ENCODE data around the gene GRPEL2. TPM values are rescaled to one million over a fixed set of nuclear protein-coding genes. Genes with fewer than 3 reads are reported as not detected.

The GRPEL2 gene
- total and polyA plus RNA-seq, 7 experiments from 2014 or later, result 5.9 to 40.1 (median 13.4) TPM

- Histone ChIP-seq H3K36me3 (ENCODE audit: control insufficient read depth in 2 of 3, insufficient read depth in 3 of 3, low read length in 3 of 3) (no peaks in the 10 kb centered on the region), H3K4me3 (ENCODE audit: low read length) (no peak overlapping the region), H3K27ac (ENCODE audit: low read depth, low read length) (no peak overlapping the region), H3K27me3 (ENCODE audit: control insufficient read depth in 2 of 2, insufficient read depth in 2 of 2, low read length in 2 of 2) (no peaks in the 10 kb centered on the region), H3K9me3 (ENCODE audit: control insufficient read depth in 2 of 3, low read length in 3 of 3) (no peaks in the 10 kb centered on the region), H3K4me1 (ENCODE audit: control insufficient read depth in 2 of 2, insufficient read depth in 2 of 2, low read length in 2 of 2) (no peaks in the 10 kb centered on the region)
- intact Hi-C loops (cut with micrococcal nuclease), result no loop called here
- DNase-seq, result no peak
- CTCF ChIA-PET, result interaction anchor here (2.7 to 3.5 kb wide), 2 partner anchors 10 to 44 kb away, joined by 13 to 18 read pairs; no protein-coding TSS in a partner anchor
- H3K9me3 Mint-ChIP-seq, result peaks cover 0 to 7% (median 0%) of the 10 kb centered on the region in 11 donors
- peaks cover 0 to 23% (median 7%) of the 10 kb centered on the region in 5 donors for H3K36me3 Mint-ChIP-seq
- H3K4me3 Mint-ChIP-seq, result no peak overlapping the region
- H3K4me1 Mint-ChIP-seq, result peaks cover 0 to 4% (median 0%) of the 10 kb centered on the region in 7 donors
- no peak overlapping the region for H3K27ac Mint-ChIP-seq
- no peak for ATAC-seq
- POLR2A ChIA-PET, result interaction anchor here (0.6 to 2.0 kb wide), 3 partner anchors 18 to 227 kb away, joined by 3 to 6 read pairs (median 4); partner anchors contain the start of gene CSNK1A1
- H3K27me3 Mint-ChIP-seq, result no peaks in the 10 kb centered on the region
Observed at GRCh38 chr5:149324641-149325040, 20.7 kb upstream of the GRPEL2 start.

GRCh38 chr5:149325166-149325735, 20.0 kb upstream of the GRPEL2 start:
- CTCF ChIA-PET, result interaction anchor here (1.5 to 3.5 kb wide), 3 partner anchors 10 to 47 kb away, joined by 6 to 18 read pairs (median 13); no protein-coding TSS in a partner anchor
- Mint-ChIP-seq H3K27me3 (no peaks in the 10 kb centered on the region), H3K36me3 (peaks cover 0 to 20% (median 7%) of the 10 kb centered on the region in 5 donors), H3K27ac (no peak overlapping the region), H3K4me1 (peaks cover 0 to 4% (median 0%) of the 10 kb centered on the region in 7 donors), H3K9me3 (peaks cover 0 to 7% (median 0%) of the 10 kb centered on the region in 11 donors), H3K4me3 (no peak overlapping the region)
- POLR2A ChIA-PET, result interaction anchor here (0.6 to 1.1 kb wide), 2 partner anchors 18 to 43 kb away, joined by 3 read pairs; no protein-coding TSS in a partner anchor
- Histone ChIP-seq H3K4me3 (ENCODE audit: low read length) (no peak overlapping the region), H3K4me1 (ENCODE audit: control insufficient read depth in 2 of 2, insufficient read depth in 2 of 2, low read length in 2 of 2) (no peaks in the 10 kb centered on the region), H3K36me3 (ENCODE audit: control insufficient read depth in 2 of 3, insufficient read depth in 3 of 3, low read length in 3 of 3) (no peaks in the 10 kb centered on the region), H3K27me3 (ENCODE audit: control insufficient read depth in 2 of 2, insufficient read depth in 2 of 2, low read length in 2 of 2) (no peaks in the 10 kb centered on the region), H3K27ac (ENCODE audit: low read depth, low read length) (no peak overlapping the region), H3K9me3 (ENCODE audit: control insufficient read depth in 2 of 3, low read length in 3 of 3) (no peaks in the 10 kb centered on the region)
- ATAC-seq (no peak), DNase-seq (no peak)
- intact Hi-C loops (cut with micrococcal nuclease), result no loop called here

- Histone ChIP-seq H3K27ac (ENCODE audit: low read depth, low read length) (no peak overlapping the region), H3K36me3 (ENCODE audit: control insufficient read depth in 2 of 3, insufficient read depth in 3 of 3, low read length in 3 of 3) (no peaks in the 10 kb centered on the region), H3K4me3 (ENCODE audit: low read length) (no peak overlapping the region), H3K9me3 (ENCODE audit: control insufficient read depth in 2 of 3, low read length in 3 of 3) (no peaks in the 10 kb centered on the region), H3K4me1 (ENCODE audit: control insufficient read depth in 2 of 2, insufficient read depth in 2 of 2, low read length in 2 of 2) (no peaks in the 10 kb centered on the region), H3K27me3 (ENCODE audit: control insufficient read depth in 2 of 2, insufficient read depth in 2 of 2, low read length in 2 of 2) (no peaks in the 10 kb centered on the region)
- intact Hi-C loops (cut with micrococcal nuclease), result no loop called here
- H3K4me1 Mint-ChIP-seq, result peaks cover 0 to 4% (median 0%) of the 10 kb centered on the region in 7 donors
- peaks cover 0 to 20% (median 7%) of the 10 kb centered on the region in 5 donors for H3K36me3 Mint-ChIP-seq
- H3K27me3 Mint-ChIP-seq, result no peaks in the 10 kb centered on the region
- POLR2A ChIA-PET, result interaction anchor here (1.1 to 2.0 kb wide), 2 partner anchors 20 to 42 kb away, joined by 3 to 6 read pairs; no protein-coding TSS in a partner anchor
- DNase-seq (no peak), ATAC-seq (no peak)
- H3K4me3 Mint-ChIP-seq, result no peak overlapping the region
- CTCF ChIA-PET, result interaction anchor here (1.5 to 3.5 kb wide), 3 partner anchors 11 to 46 kb away, joined by 6 to 18 read pairs (median 13); no protein-coding TSS in a partner anchor
- no peak overlapping the region for H3K27ac Mint-ChIP-seq
- H3K9me3 Mint-ChIP-seq, result peaks cover 0 to 7% (median 0%) of the 10 kb centered on the region in 11 donors
Observed at GRCh38 chr5:149325894-149326293, 19.4 kb upstream of the GRPEL2 start.

- POLR2A ChIA-PET, result interaction anchor here (0.5 to 2.0 kb wide), 2 partner anchors 20 to 1307 kb away, joined by 4 to 6 read pairs; no protein-coding TSS in a partner anchor
Observed at GRCh38 chr5:149326611-149327010, 18.7 kb upstream of the GRPEL2 start.

GRCh38 chr5:149328177-149328576, 17.1 kb upstream of the GRPEL2 start:
- Histone ChIP-seq H3K4me1 (ENCODE audit: control insufficient read depth in 2 of 2, insufficient read depth in 2 of 2, low read length in 2 of 2) (no peaks in the 10 kb centered on the region), H3K27ac (ENCODE audit: low read depth, low read length) (no peak overlapping the region), H3K36me3 (ENCODE audit: control insufficient read depth in 2 of 3, insufficient read depth in 3 of 3, low read length in 3 of 3) (no peaks in the 10 kb centered on the region), H3K27me3 (ENCODE audit: control insufficient read depth in 2 of 2, insufficient read depth in 2 of 2, low read length in 2 of 2) (no peaks in the 10 kb centered on the region), H3K9me3 (ENCODE audit: control insufficient read depth in 2 of 3, low read length in 3 of 3) (no peaks in the 10 kb centered on the region), H3K4me3 (ENCODE audit: low read length) (no peak overlapping the region)
- ATAC-seq (no peak), DNase-seq (no peak)
- intact Hi-C loops (cut with micrococcal nuclease), result no loop called here
- Mint-ChIP-seq H3K27me3 (no peaks in the 10 kb centered on the region), H3K4me1 (peaks cover 0 to 2% (median 0%) of the 10 kb centered on the region in 7 donors), H3K9me3 (peaks cover 0 to 7% (median 0%) of the 10 kb centered on the region in 11 donors), H3K36me3 (peaks cover 0 to 23% (median 7%) of the 10 kb centered on the region in 5 donors), H3K4me3 (no peak overlapping the region), H3K27ac (no peak overlapping the region)
- POLR2A ChIA-PET, result interaction anchor here (0.7 to 2.0 kb wide), 3 partner anchors 9 to 25 kb away, joined by 3 to 6 read pairs (median 4); no protein-coding TSS in a partner anchor
- CTCF ChIA-PET, result interaction anchor here (0.7 to 1.8 kb wide), 4 partner anchors 17 to 107 kb away, joined by 3 to 5 read pairs (median 4); partner anchors contain the start of gene GRPEL2

More at GRCh38 chr5:149326611-149327010, 18.7 kb upstream of the GRPEL2 start:
- H3K9me3 Mint-ChIP-seq, result peaks cover 0 to 7% (median 0%) of the 10 kb centered on the region in 11 donors
- H3K27ac ChIP-seq (ENCODE audit: low read depth, low read length), result no peak overlapping the region
- H3K9me3 ChIP-seq (ENCODE audit: control insufficient read depth in 2 of 3, low read length in 3 of 3), result no peaks in the 10 kb centered on the region
- H3K4me1 Mint-ChIP-seq, result peaks cover 0 to 2% (median 0%) of the 10 kb centered on the region in 7 donors
- no peaks in the 10 kb centered on the region for H3K27me3 Mint-ChIP-seq
- DNase-seq, result no peak
- no peak overlapping the region for H3K4me3 ChIP-seq (ENCODE audit: low read length)
- H3K36me3 ChIP-seq (ENCODE audit: control insufficient read depth in 2 of 3, insufficient read depth in 3 of 3, low read length in 3 of 3), result no peaks in the 10 kb centered on the region
- peaks cover 0 to 20% (median 7%) of the 10 kb centered on the region in 5 donors for H3K36me3 Mint-ChIP-seq
- no peak overlapping the region for H3K4me3 Mint-ChIP-seq
- H3K27ac Mint-ChIP-seq, result peak overlapping the region in 2 of 9 donors; percentile 34 to 57
- no peaks in the 10 kb centered on the region for H3K4me1 ChIP-seq (ENCODE audit: control insufficient read depth in 2 of 2, insufficient read depth in 2 of 2, low read length in 2 of 2)
- no peak for ATAC-seq
- no peaks in the 10 kb centered on the region for H3K27me3 ChIP-seq (ENCODE audit: control insufficient read depth in 2 of 2, insufficient read depth in 2 of 2, low read length in 2 of 2)
- CTCF ChIA-PET, result interaction anchor here (1.8 kb wide), 1 partner anchor 46 kb away, joined by 5 read pairs; no protein-coding TSS in a partner anchor
- intact Hi-C loops (cut with micrococcal nuclease), result no loop called here

GRCh38 chr5:149333711-149334443, 11.4 kb upstream of the GRPEL2 start:
- Histone ChIP-seq H3K4me3 (ENCODE audit: low read length) (no peak overlapping the region), H3K27me3 (ENCODE audit: control insufficient read depth in 2 of 2, insufficient read depth in 2 of 2, low read length in 2 of 2) (no peaks in the 10 kb centered on the region), H3K27ac (ENCODE audit: low read depth, low read length) (no peak overlapping the region), H3K36me3 (ENCODE audit: control insufficient read depth in 2 of 3, insufficient read depth in 3 of 3, low read length in 3 of 3) (no peaks in the 10 kb centered on the region), H3K9me3 (ENCODE audit: control insufficient read depth in 2 of 3, low read length in 3 of 3) (no peaks in the 10 kb centered on the region), H3K4me1 (ENCODE audit: control insufficient read depth in 2 of 2, insufficient read depth in 2 of 2, low read length in 2 of 2) (no peaks in the 10 kb centered on the region)
- ChIA-PET POLR2A (interaction anchor here (1.2 kb wide), 1 partner anchor 11 kb away, joined by 4 read pairs; the partner anchor contains the start of gene GRPEL2), CTCF (interaction anchor here (1.1 to 1.5 kb wide), 2 partner anchors 11 to 34 kb away, joined by 4 to 5 read pairs; no protein-coding TSS in a partner anchor)
- H3K27me3 Mint-ChIP-seq, result peaks cover 0 to 24% (median 4%) of the 10 kb centered on the region in 5 donors
- peaks cover 0 to 5% (median 0%) of the 10 kb centered on the region in 7 donors for H3K4me1 Mint-ChIP-seq
- H3K27ac Mint-ChIP-seq, result no peak overlapping the region
- H3K36me3 Mint-ChIP-seq, result peaks cover 0 to 20% (median 9%) of the 10 kb centered on the region in 5 donors
- H3K9me3 Mint-ChIP-seq, result no peaks in the 10 kb centered on the region
- H3K4me3 Mint-ChIP-seq, result no peak overlapping the region
- DNase-seq (no peak), ATAC-seq (no peak)
- intact Hi-C loops (cut with micrococcal nuclease), result no loop called here

Measured in naive thymus-derived CD4-positive, alpha-beta T cell (primary cell).